ENCODE measurements around the gene HBEGF. TPM values are rescaled to one million over a fixed set of nuclear protein-coding genes. Genes with fewer than 3 reads are reported as not detected.

Gene HBEGF
- total and polyA plus RNA-seq, 4 donors: 0.60 to 1.0 (median 0.78) TPM

GRCh38 chr5:140293849-140294100 lies 52.6 kb downstream of the HBEGF start:
- Histone ChIP-seq H3K36me3 (ENCODE audit: control insufficient read depth in 4 of 4, insufficient read depth in 3 of 4, low read depth in 1 of 4, low read length in 3 of 4) (peaks cover 0 to 2% (median 0%) of the 10 kb centered on the region in 4 donors), H3K9ac (ENCODE audit: low read depth in 1 of 2, low read length in 2 of 2) (no peak overlapping the region), H3K27ac (ENCODE audit: low read depth in 1 of 2, low read length in 2 of 2) (peak overlapping the region; percentile 1 to 16), H3K27me3 (ENCODE audit: control insufficient read depth in 4 of 4, insufficient read depth in 4 of 4, low read length in 3 of 4) (no peaks in the 10 kb centered on the region), H3K4me3 (ENCODE audit: low read depth in 1 of 3, low read length in 3 of 3) (no peak overlapping the region), H3K9me3 (ENCODE audit: control insufficient read depth in 4 of 4, low read length in 3 of 4) (no peaks in the 10 kb centered on the region), H3K4me1 (ENCODE audit: control insufficient read depth in 4 of 4, insufficient read depth in 4 of 4, low read length in 3 of 4) (peaks cover 0 to 7% (median 4%) of the 10 kb centered on the region in 4 donors)
- no peak for DNase-seq (ENCODE audit: low spot score)
- TF ChIP-seq REST (IDR thresholded peaks at IDR 0.05): no peak
- TF ChIP-seq HNF4G (IDR thresholded peaks at IDR 0.05): no peak
- no peak for TF ChIP-seq EGR1 (IDR thresholded peaks at IDR 0.05; ENCODE audit: low read depth in 2 of 2)
- TF ChIP-seq ZBTB33 (IDR thresholded peaks at IDR 0.05): no peak
- no peak for TF ChIP-seq JUND (IDR thresholded peaks at IDR 0.05)
- WGBS: 59% methylated on average over 1 of the region's 1 CpG

- peaks cover 0 to 2% (median 0%) of the 10 kb centered on the region in 4 donors for H3K36me3 ChIP-seq (ENCODE audit: control insufficient read depth in 4 of 4, insufficient read depth in 3 of 4, low read depth in 1 of 4, low read length in 3 of 4)
- peak in 1 of 2 donors; percentile 3 for TF ChIP-seq RAD21 (IDR thresholded peaks at IDR 0.05)
- TF ChIP-seq RXRA (IDR thresholded peaks at IDR 0.05): no peak
- peak in 1 of 2 donors; percentile 16 for TF ChIP-seq JUND (IDR thresholded peaks at IDR 0.05)
- TF ChIP-seq HNF4A (conservative IDR thresholded peaks at IDR 0.05): no peak
- H3K4me1 ChIP-seq (ENCODE audit: control insufficient read depth in 4 of 4, insufficient read depth in 4 of 4, low read length in 3 of 4): peaks cover 0 to 7% (median 4%) of the 10 kb centered on the region in 4 donors
- no peaks in the 10 kb centered on the region for H3K9me3 ChIP-seq (ENCODE audit: control insufficient read depth in 4 of 4, low read length in 3 of 4)
- no peak for DNase-seq (ENCODE audit: low spot score)
- no peak overlapping the region for H3K4me3 ChIP-seq (ENCODE audit: low read depth in 1 of 3, low read length in 3 of 3)
- H3K27ac ChIP-seq (ENCODE audit: low read depth in 1 of 2, low read length in 2 of 2): peak overlapping the region; percentile 1 to 16
- 42% methylated on average over 4 of the region's 4 CpGs for WGBS
- no peaks in the 10 kb centered on the region for H3K27me3 ChIP-seq (ENCODE audit: control insufficient read depth in 4 of 4, insufficient read depth in 4 of 4, low read length in 3 of 4)
- H3K9ac ChIP-seq (ENCODE audit: low read depth in 1 of 2, low read length in 2 of 2): no peak overlapping the region
Measured at GRCh38 chr5:140293091-140293848, 53.1 kb downstream of the HBEGF start.

DNA sequence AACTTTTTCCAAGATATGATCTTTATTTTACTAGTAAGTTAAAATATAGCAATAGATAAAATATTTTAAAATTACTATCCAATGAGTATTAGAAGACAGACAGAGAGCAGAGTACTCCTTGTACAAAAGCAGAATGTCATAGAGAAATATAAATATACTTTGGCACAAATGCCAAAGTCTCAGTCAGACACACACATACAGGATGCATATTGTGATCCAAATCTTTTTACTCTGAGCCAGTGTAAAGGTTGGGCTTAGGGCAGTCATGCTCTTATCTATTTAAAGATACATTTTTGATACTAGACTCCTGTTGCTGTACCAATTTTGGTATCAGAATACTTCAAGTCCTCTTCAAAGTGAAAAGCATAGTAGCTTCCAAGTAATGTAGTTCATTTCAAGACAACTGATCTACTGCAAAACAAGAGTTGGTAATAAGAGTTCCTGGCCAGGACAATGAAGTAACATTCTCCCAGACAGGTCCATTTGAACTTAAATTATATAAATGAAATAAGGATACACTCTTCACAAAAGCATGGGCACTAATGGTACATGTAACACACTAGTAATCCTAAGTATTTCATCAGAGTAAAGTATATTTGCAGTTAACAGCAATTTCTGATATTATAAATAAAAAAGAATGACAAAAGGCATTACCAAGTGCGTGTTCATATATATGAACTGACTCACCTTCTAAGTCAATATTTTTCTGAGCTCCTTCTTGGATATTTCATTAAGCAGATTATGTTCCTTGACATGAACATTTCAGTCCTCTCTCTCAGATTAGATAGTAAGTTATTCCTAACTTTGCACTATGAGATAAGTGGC lies 54.0 kb downstream of the HBEGF start:
- Histone ChIP-seq H3K9ac (ENCODE audit: low read depth in 1 of 2, low read length in 2 of 2) (no peak overlapping the region), H3K27ac (ENCODE audit: low read depth in 1 of 2, low read length in 2 of 2) (peak overlapping the region in 1 of 2 donors; percentile 1), H3K36me3 (ENCODE audit: control insufficient read depth in 4 of 4, insufficient read depth in 3 of 4, low read depth in 1 of 4, low read length in 3 of 4) (no peaks in the 10 kb centered on the region), H3K4me3 (ENCODE audit: low read depth in 1 of 3, low read length in 3 of 3) (no peak overlapping the region), H3K4me1 (ENCODE audit: control insufficient read depth in 4 of 4, insufficient read depth in 4 of 4, low read length in 3 of 4) (peaks cover 0 to 7% (median 4%) of the 10 kb centered on the region in 4 donors), H3K9me3 (ENCODE audit: control insufficient read depth in 4 of 4, low read length in 3 of 4) (no peaks in the 10 kb centered on the region), H3K27me3 (ENCODE audit: control insufficient read depth in 4 of 4, insufficient read depth in 4 of 4, low read length in 3 of 4) (no peaks in the 10 kb centered on the region)
- TF ChIP-seq NR2F2 (IDR thresholded peaks at IDR 0.05): no peak
- no peak for TF ChIP-seq EGR1 (IDR thresholded peaks at IDR 0.05; ENCODE audit: low read depth in 2 of 2)
- DNase-seq (ENCODE audit: low spot score): no peak
- WGBS: 80% methylated on average over 1 of the region's 1 CpG

All from liver (tissue), 9 donors.